Activated naive CD8-positive, alpha-beta T cell treated with anti-CD3 and anti-CD28 coated beads, Interleukin-2, amount 50 U/mL, for 16 hours (primary cell): ENCODE results near the gene BECN2.
A peak's percentile ranks its signal among the peaks of the same experiment; 100 is the strongest.
"Not testable (repeated sequence)": the region's sequence is repeated elsewhere in the genome, so short reads cannot be mapped to it uniquely, and the experiment has no call there.

Source experiments
- DNase-seq: peaks from one replicate; pipeline ENCODE4 v3.0.0-alpha.2; 2020; ENCODE audit warnings: low read depth, low spot score

BECN2 gene

DNA sequence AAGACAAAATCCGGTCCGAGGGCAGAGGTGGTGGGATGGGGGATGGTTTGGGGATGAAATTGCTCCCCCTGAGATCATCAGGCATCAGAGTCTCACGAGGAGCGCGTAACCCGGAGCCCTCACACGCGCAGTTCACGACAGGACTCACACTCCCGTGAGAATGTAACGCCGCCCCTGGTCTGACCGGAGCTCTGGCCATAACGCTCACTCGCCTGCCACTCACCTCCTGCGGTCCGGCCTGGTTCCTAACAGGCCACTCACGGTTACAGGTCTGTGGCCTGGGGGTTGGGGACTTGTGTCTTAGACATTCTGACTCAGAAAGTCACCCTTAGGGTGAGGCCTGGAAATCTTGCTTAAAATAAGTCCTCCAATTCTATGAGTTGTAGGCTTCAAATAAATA, 21.5 kb downstream of the BECN2 start:
- DNase-seq, result no peak

DNA sequence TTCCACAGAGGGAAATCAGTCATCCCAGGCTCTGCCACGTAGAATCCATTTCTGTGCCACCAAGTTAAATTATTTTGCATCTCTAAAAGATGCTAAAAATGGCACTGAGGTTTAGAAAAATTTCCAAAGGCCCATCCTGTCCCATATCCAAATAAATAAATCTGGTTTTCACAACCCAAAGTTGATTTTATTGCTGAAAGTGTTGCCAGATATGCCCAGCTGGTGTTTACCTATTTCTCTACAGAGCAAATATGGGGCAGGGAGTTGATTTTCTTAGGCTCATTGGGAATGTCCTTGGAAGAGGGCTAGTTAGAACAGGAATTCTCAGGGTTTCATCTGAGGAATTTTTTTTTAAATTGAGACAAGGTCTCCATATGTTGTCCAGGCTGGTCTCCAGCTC, 22.4 kb downstream of the BECN2 start:
- DNase-seq, result no peak

DNA sequence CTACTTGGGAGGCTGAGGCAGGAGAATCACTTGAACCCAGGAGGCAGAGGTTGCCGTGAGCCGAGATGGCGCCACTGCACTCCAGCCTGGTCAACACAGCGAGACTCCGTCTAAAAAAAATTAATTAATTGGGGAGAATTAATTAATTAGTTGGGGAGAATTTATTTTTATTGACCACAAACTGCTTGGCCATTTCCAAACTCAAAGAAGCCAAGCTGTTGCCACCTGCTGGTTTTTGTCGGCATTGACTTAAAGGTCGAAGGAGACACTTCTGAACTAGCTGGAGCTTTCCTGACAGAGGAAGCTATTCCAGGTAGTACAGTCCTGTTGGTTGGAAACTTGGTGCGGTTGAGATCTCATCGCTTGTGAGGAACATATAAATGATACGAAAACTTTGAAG, 28.2 kb downstream of the BECN2 start:
- no peak for DNase-seq

DNA sequence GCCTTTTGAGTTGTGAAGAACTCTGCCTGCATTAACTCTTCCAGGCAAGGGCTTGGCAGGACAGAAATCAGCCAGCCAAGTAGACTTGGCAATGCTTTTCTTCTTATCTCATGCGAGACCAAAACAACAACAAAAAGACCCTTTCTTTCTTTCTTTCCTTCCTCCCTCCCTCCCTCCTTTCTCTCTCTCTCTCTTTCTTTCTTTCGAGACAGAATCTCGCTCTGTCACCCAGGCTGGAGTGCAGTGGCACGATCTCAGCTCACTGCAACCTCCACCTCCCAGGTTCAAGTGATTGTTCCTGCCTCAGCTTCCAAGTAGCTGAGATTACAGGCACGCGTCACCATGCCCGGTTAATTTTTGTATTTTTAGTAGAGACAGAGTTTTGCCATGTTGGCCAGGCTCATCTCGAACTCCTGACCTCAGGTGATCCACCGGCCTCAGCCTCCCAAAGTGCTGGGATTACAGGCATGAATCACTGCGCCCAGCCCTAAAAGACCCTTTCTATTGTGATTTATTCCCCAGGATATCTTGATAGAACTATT, 30.9 kb downstream of the BECN2 start:
- not testable (repeated sequence) for DNase-seq

DNA sequence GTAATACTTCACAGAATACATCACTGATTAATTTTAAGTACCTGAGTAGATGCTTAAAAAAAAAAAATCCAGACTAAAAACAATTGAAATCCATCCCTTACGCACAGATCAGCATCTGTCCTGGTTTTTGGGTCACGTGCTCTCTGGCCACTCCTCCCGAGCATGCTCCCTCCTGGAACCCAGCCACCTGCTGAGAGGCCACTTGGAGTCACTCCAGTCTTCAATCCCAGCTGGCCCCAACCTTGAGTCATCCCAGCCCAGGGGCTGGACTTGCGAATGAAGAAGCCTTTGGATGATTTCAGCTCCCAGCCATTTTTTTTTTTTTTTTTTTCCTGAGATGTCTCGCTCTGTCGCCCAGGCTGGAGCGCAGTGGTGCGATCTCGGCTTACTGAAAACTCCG, 32.5 kb downstream of the BECN2 start:
- DNase-seq, result no peak

DNA sequence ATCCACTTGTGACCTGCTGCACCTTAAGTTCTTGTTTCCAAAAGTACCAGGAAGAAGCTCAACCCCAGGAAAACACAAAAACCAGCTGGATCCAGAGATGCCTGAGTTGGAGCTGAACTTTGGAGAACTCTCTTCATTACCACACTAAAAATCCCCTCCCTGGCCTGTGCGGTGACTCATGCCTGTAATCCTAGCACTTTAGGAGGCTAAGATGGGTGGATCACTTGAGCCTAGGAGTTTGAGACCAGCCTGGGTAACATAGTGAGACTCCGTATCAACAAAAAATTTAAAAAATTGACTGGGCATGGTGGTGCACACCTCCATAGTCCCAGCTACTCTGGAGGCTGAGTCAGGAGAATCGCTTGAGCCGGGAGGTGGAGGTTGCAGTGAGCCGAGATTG, 35.2 kb downstream of the BECN2 start:
- no peak for DNase-seq

DNA sequence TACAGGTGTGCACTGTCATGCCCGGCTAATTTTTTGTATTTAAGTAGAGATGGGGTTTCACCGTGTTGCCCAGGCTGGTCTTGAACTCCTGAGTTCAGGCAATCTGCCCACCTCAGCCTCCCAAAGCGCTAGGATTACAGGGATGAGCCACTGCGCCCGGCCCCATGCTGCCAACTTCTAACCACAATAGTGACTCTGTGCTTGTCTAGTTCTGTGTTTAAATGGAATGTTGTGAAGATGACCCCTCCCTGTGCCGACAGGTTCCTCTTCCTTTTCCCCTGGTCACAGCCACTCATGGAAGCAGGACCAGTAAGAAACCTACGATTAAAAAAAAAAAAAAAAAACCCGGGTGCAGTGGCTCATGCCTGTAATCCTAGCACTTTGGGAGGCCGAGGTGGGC, 36.6 kb downstream of the BECN2 start:
- no peak for DNase-seq

DNA sequence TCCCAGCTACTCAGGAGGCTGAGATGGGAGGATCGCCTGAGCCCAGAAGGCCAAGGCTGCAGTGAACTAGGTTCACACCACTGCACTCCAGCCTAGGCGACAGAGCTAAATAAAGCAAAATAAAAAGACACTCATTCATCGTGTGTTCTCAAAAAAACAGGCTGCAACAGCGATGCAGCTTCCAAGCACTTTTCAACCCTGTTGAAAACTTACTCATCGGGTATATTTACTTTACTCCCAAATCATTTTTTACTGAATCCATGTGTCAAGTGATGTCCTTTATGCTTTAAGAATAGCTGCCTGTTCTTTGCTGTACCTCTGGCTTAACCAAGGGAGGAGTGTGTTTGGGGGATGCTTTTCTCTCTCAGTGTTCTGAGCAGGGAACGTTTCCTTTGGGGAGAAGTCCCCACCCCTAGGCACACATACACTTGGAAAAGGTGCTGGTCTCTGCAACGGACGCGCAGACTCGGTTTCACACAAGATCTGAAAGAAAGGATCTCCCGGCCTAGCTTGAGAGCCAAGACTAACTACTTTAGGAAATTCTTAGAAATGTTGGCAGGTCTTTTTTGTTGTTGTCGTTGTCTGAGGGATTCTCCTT, 39.9 kb downstream of the BECN2 start:
- DNase-seq, result no peak

DNA sequence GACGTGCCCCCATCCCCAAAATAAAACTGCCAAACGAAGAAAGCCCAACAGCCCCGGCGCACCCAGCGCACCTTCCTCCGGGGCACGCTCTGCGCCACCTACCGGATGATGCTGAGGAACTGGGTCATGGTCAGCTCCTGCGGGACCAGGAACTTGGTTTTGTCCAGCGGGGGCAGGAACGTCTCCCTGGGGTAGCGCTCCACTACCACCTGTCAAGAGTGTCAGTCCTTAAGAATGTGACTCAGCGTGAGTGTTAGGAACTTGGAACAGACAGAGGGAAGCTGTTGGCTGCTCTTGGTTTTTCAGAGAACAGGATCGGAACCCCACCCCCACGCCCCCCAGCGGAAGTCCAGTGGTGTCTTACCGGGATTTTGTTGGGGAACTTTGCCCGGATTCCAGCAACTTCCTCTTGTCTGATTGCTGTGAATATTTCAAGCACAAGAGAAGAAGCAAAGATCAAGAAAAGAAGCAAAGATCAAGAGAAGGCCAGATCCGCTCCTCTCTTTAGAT, 40.9 kb downstream of the BECN2 start:
- peak; percentile 8 for DNase-seq

DNA sequence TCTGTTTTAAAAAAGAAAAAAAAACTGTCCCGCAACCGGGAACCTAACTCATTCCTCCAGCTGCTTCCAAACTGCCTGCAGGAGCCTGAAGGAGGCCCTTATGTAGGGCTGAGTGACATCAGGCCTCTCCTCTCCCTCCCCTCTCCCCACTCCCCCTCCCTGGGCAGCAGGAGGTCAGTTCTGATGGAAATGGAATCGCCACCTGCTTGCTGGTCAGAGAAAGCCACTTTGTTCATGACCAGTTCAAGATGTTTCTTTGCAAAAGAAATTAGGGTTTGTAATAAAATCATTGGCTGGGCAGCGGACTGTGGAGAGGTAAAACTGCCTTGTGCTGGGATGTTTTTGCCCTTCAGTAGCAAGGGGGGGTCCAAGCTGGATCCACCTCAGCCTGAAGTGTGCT, 41.5 kb downstream of the BECN2 start, which contains the start of gene MAP1LC3C:
Gene MAP1LC3C, minus strand, starts transcription at position 73 of the 400 bp plus-strand sequence. CDS start 90 bp downstream, outside the sequence.
- DNase-seq, result no peak

DNA sequence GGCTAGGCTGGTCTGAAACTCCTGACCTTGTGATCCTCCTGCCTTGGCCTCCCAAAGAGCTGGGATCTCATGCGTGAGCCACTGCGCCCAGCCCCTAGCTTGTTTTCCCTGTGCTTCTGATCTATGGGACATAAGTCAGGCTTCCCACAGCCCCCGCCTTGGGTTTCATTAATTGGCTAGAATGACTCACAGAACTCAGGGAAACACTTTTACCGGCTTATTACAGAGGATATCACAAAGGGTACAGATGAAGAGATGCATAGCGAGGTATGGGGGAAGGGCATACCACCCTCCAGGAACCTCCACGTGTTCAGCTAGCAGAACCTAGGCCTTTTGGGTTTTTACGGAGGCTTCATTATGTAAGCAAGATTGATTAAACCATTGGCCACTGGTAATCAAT, 42.9 kb downstream of the BECN2 start:
- no peak for DNase-seq

DNA sequence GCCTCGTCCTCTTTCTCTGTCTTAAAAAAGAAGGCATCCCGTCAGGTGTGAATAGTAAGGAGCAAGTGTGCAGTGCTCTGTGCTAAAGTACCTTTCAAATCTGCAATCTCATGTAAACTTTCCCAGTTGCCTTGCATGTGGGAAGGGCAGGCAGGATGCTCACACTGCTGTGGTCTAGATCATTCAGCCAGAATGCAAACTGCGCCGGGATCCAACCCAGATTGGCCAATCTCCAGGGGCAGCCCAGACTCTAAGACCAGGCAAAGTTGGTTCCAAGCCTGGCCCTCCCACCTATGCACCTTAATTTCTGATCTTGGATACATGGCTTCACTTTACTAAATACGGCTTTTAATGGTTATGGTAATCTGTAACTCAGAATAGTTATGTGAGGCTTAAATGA, 44.5 kb downstream of the BECN2 start:
- DNase-seq, result no peak

DNA sequence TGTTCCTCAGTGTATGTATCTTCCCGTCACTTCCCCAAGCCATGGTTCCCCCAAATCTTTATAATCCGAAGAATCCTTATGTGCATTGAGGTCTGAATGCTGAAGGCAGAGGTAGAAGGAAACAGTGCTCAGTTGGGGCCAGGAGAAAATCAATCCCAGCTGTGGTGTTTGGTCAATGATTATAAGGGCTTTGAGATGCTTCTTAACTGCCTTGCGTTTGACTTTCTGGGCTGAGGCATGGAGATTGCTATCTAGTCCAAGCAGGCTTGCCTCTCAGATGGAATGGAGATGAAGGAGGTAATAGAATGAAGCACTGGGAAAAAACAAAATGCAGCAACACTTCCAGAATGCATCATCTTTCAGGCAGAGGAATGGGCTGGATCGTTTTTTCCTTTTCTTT, 44.9 kb downstream of the BECN2 start:
- DNase-seq, result no peak

DNA sequence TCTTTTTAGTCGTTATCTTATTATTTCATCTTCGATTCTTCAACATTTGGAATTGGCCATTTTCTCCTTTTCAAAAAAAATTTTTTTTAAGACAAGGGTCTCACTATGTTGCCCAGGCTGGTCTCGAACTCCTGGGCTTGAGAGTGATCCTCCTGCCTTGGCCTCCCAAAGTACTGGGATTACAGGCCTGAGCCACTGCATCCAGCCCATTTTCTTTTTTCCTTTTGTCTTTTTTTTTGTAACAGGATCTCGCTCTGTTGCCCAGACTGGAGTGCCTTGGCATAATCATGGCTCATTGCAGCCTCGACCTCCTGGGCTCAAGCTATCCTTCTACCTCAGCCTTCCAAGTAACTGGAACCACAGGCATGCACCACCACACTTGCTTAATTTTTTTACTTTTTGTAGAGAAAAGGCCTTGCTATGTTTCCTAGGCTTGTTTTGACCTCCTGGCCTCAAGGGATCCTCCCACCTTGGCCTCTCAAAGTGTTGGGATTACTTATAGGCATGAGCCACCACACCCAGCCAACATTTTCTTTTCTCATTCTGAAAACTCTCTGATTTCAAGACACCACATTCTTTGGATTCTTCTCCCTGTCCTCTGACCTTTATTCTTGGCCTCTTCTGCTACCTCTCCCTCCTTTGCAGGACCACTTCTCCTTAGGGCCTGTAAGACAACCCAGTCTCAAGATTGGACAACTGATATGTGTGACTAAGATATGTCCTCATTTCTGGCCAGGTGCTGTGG, 47.4 kb downstream of the BECN2 start:
- DNase-seq, result no peak

DNA sequence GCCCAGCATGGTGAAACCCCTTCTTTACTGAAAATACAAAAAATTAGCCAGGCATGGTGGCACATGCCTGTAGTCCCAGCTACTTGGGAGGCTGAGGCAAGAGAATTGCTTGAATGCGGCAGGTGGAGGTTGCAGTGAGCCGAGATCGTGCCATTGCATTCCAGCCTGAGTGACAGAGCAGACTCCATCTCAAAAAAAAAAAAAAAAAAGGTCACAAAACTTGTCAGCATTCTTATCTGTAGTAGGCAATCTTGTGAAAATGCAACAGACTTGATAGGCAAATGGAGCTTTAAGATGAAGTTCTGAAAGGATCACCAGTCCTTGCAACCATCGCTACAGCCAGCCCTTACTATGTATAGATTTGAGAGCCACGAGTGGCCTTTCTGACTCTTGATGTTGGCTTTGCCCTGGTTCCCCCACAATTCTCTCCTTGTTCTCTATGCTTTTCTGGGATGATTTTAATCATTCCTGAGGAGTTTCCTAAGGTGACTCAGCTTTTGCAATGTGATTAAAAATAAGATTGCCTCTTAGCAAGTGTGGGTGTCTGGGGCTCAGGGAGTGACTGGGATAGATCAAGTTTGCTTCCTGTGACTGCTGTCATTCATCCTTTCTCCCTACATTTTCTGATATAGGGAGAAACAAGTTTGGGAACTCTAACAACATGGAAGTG, 48.4 kb downstream of the BECN2 start:
- DNase-seq, result no peak

DNA sequence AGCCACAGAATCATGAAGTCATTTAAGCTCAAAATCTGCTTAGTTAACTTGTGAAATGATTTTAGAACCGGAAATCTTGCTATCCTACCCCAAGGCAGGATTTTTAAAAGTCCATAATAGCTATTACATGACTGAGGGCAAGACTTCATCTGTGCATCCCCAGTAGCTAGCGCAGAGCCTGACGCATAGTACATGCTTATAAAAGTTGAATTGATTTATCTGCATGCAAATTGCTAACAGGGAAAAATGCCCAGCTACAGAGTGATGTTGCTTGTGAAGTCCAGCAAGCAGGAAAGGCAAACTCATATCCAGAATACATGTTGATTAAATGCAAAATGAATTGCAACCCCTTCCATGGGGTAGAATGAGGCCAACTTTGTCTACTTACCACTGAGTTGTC, 49.4 kb downstream of the BECN2 start:
- no peak for DNase-seq
